ENCODE data around the gene KCNMA1. TPM values are rescaled to one million over a fixed set of nuclear protein-coding genes. Genes with fewer than 3 reads are reported as not detected.

Gene KCNMA1
- total RNA-seq, 2 donors from 2014 or later, result 23.2 to 44.5 TPM

- Histone ChIP-seq H3K4me1 (no peaks in the 10 kb centered on the region), H3K9me3 (no peaks in the 10 kb centered on the region), H3K4me3 (no peak overlapping the region), H3K9ac (ENCODE audit: low read depth in 2 of 2, low read length in 2 of 2) (no peak overlapping the region), H3K36me3 (no peaks in the 10 kb centered on the region), H3K27me3 (no peaks in the 10 kb centered on the region), H3K27ac (no peak overlapping the region)
- DNase-seq, result no peak
- intact Hi-C loops (cut with DNase I), result no loop called here
- TF ChIP-seq CTCF (IDR thresholded peaks at IDR 0.05), result no peak
Observed at GRCh38 chr10:76910184-76910962, 727.2 kb downstream of the KCNMA1 start.

- intact Hi-C loops (cut with DNase I), result no loop called here
- no peak overlapping the region for H3K4me3 ChIP-seq
- H3K9ac ChIP-seq (ENCODE audit: low read depth in 2 of 2, low read length in 2 of 2), result no peak overlapping the region
- no peaks in the 10 kb centered on the region for H3K27me3 ChIP-seq
- no peaks in the 10 kb centered on the region for H3K36me3 ChIP-seq
- H3K9me3 ChIP-seq, result no peaks in the 10 kb centered on the region
- H3K4me1 ChIP-seq, result no peaks in the 10 kb centered on the region
- no peak for TF ChIP-seq CTCF (IDR thresholded peaks at IDR 0.05)
- DNase-seq, result no peak
- no peak overlapping the region for H3K27ac ChIP-seq
Observed at GRCh38 chr10:76906256-76906655, 731.4 kb downstream of the KCNMA1 start.

GRCh38 chr10:76905251-76905650, 732.4 kb downstream of the KCNMA1 start:
- no peaks in the 10 kb centered on the region for H3K36me3 ChIP-seq
- no peaks in the 10 kb centered on the region for H3K27me3 ChIP-seq
- H3K27ac ChIP-seq, result no peak overlapping the region
- H3K9me3 ChIP-seq, result no peaks in the 10 kb centered on the region
- TF ChIP-seq CTCF (IDR thresholded peaks at IDR 0.05), result no peak
- intact Hi-C loops (cut with DNase I), result no loop called here
- DNase-seq, result no peak
- no peak overlapping the region for H3K4me3 ChIP-seq
- H3K9ac ChIP-seq (ENCODE audit: low read depth in 2 of 2, low read length in 2 of 2), result no peak overlapping the region
- no peaks in the 10 kb centered on the region for H3K4me1 ChIP-seq

- intact Hi-C loops (cut with DNase I), result no loop called here
- TF ChIP-seq CTCF (IDR thresholded peaks at IDR 0.05), result no peak
- Histone ChIP-seq H3K36me3 (no peaks in the 10 kb centered on the region), H3K27me3 (no peaks in the 10 kb centered on the region), H3K9ac (ENCODE audit: low read depth in 2 of 2, low read length in 2 of 2) (no peak overlapping the region), H3K4me3 (no peak overlapping the region), H3K4me1 (no peaks in the 10 kb centered on the region), H3K27ac (no peak overlapping the region), H3K9me3 (no peaks in the 10 kb centered on the region)
- DNase-seq, result no peak
Observed at GRCh38 chr10:76903387-76903945, 734.1 kb downstream of the KCNMA1 start.

GRCh38 chr10:76902949-76903348, 734.7 kb downstream of the KCNMA1 start:
- no peak overlapping the region for H3K27ac ChIP-seq
- no peaks in the 10 kb centered on the region for H3K9me3 ChIP-seq
- peak; percentile 28 for TF ChIP-seq CTCF (IDR thresholded peaks at IDR 0.05)
- no peaks in the 10 kb centered on the region for H3K27me3 ChIP-seq
- H3K36me3 ChIP-seq, result no peaks in the 10 kb centered on the region
- H3K4me1 ChIP-seq, result no peaks in the 10 kb centered on the region
- DNase-seq, result peak; percentile 56
- intact Hi-C loops (cut with DNase I), result no loop called here
- H3K9ac ChIP-seq (ENCODE audit: low read depth in 2 of 2, low read length in 2 of 2), result no peak overlapping the region
- no peak overlapping the region for H3K4me3 ChIP-seq
